Skeletal muscle tissue (tissue), 4 donors: ENCODE results near the gene UBE2I. TPM values are rescaled to one million over a fixed set of nuclear protein-coding genes. Genes with fewer than 3 reads are reported as not detected.

Source experiments
- H3K27ac ChIP-seq: one replicate; pipeline ENCODE4 v1.7.0; 2013; ENCODE audit warnings: mild to moderate bottlenecking, low read depth, low read length, inconsistent platforms
- H3K27me3 ChIP-seq, 3 donors: one replicate each; pipeline ENCODE4 v1.7.0; 2013; ENCODE audit warnings: low read length in 3 of 3; ENCODE audit not compliant: control insufficient read depth in 3 of 3, insufficient read depth in 3 of 3
- H3K36me3 ChIP-seq, 3 donors: one replicate each; pipeline ENCODE4 v1.7.0; 2013; ENCODE audit warnings: low read length in 3 of 3; ENCODE audit not compliant: control insufficient read depth in 3 of 3, insufficient read depth in 3 of 3
- H3K4me1 ChIP-seq, 3 donors: one replicate each; pipeline ENCODE4 v1.7.0; 2013; ENCODE audit warnings: low read length in 3 of 3, mild to moderate bottlenecking in 3 of 3; ENCODE audit not compliant: control insufficient read depth in 3 of 3, insufficient read depth in 3 of 3
- H3K4me3 ChIP-seq, 3 donors: one replicate each; pipeline ENCODE4 v1.7.0; 2013; ENCODE audit warnings: low read length in 3 of 3
- H3K9ac ChIP-seq, 3 donors: one replicate each; pipeline ENCODE4 v1.7.0; 2013; ENCODE audit warnings: low read length in 3 of 3, mild to moderate bottlenecking in 3 of 3, moderate library complexity in 2 of 3, low read depth in 1 of 3
- H3K9me3 ChIP-seq, 3 donors: one replicate each; pipeline ENCODE4 v1.7.0; 2013; ENCODE audit warnings: low read length in 3 of 3; ENCODE audit not compliant: control insufficient read depth in 3 of 3
- total RNA-seq: library from RNA; depleted of rRNA; stranded (reverse); fragments of >200 nt; gene quantifications from one replicate; pipeline ENCODE4 v1.2.3, GENCODE V29; 2014
- donor health status: Osteomylitis.

Gene UBE2I
- total RNA-seq, 1 donor from 2014 or later = 35.0 TPM

DNA sequence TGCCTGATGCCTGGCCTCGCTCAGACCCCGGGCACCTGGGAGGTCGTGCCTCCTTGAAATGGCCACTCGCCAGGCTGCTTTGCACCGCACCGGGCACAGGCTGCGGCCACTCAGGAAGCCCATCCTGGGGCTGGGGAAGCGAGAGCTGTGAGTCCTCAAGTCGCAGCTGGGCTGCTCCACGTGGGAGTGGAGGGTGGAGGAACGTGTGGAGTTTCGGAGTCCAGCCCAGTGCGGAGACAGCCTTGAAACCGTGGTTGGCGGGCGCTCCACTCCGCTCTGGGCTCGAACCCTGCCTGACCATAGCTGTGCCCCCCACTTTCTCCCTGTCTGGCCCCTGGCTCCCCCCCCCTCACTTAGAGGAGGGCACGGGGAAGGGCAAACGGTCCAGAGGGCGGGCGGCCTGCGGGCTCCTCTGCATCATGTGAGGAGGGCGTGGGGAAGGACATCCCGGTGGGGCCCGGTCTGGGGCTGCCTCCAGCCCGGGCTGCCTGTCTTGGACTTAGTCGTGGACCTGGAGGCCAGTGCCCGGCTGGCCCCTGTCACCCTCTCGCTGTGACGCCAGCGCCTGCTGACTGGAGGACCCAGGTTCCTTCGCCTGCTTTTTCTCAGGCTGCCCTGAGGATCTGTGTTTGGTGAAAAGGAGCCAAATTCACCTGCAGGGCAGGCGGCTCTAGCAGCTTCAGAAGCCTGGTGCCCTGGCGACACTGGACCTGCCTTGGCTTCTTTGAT lies 2.5 kb downstream of the UBE2I start:
- peak overlapping the region; percentile 75 to 90 (median 87) for H3K4me3 ChIP-seq
- peak overlapping the region; percentile 30 for H3K27ac ChIP-seq
- H3K4me1 ChIP-seq = peaks cover 30 to 50% (median 33%) of the 10 kb centered on the region in 3 donors

GRCh38 chr16:1312467-1312816 lies 3.0 kb downstream of the UBE2I start:
- Histone ChIP-seq H3K9ac (peak overlapping the region; percentile 32 to 85 (median 61)), H3K36me3 (peaks cover 27 to 34% (median 32%) of the 10 kb centered on the region in 3 donors), H3K4me3 (peak overlapping the region in 2 of 3 donors; percentile 23 to 87), H3K27ac (peak overlapping the region; percentile 30), H3K4me1 (peaks cover 30 to 50% (median 33%) of the 10 kb centered on the region in 3 donors), H3K27me3 (no peaks in the 10 kb centered on the region), H3K9me3 (no peaks in the 10 kb centered on the region)

More for the DNA sequence above, 2.5 kb downstream of the UBE2I start:
- Histone ChIP-seq H3K27me3 (no peaks in the 10 kb centered on the region), H3K9ac (peak overlapping the region; percentile 71 to 86 (median 85)), H3K36me3 (peaks cover 24 to 32% (median 28%) of the 10 kb centered on the region in 3 donors), H3K9me3 (no peaks in the 10 kb centered on the region)

DNA sequence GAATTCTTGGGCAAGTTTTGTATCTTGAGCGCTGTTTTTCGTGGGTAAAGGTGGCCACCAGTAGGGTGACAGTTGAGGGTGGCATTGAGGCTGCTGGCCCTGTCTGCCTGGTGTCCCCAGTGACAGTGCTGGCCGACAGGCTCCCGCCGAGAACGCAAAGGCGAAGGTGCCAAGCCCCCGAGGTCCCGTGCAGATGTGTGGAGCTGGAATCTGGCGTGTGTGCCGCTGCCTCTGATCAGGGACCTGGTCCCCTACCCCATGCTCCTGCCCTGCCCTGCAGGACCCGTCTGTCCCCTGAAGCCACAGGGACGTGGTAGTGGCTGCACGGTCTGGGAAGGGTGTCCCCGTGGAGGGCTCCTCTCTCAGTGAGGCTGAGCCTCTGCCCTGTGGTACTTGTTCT lies 3.5 kb downstream of the UBE2I start:
- Histone ChIP-seq H3K36me3 (peaks cover 32 to 39% (median 36%) of the 10 kb centered on the region in 3 donors), H3K27me3 (no peaks in the 10 kb centered on the region), H3K4me3 (peak overlapping the region in 1 of 3 donors; percentile 2), H3K27ac (no peak overlapping the region), H3K9me3 (no peaks in the 10 kb centered on the region), H3K9ac (peak overlapping the region; percentile 23 to 85 (median 61)), H3K4me1 (peaks cover 30 to 50% (median 33%) of the 10 kb centered on the region in 3 donors)

DNA sequence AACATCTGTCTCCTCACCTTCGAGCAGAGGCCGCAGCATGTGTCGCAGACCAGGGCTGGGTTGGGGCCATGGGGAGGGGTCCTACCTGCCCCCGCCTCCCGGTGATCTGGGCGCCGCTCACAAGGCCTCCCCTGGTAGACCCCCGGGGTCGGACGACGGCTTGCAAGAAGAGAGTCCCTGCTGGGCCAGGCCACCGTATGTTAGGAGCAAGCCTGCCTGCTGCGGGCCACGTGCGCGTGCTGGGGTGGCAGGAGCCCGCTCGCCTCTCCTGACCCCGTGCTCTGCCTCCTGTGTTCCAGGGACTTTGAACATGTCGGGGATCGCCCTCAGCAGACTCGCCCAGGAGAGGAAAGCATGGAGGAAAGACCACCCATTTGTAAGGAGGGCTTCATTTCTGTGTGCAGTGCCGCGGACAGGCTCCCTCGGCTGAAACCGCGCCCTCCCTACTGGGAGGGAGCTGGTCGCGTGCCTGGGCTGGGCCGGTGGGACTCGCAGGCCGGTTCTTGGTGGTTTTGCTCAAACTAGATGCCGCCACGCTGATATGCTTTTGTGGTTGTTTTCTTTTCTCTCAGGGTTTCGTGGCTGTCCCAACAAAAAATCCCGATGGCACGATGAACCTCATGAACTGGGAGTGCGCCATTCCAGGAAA lies 4.4 kb downstream of the UBE2I start:
- Histone ChIP-seq H3K27me3 (no peaks in the 10 kb centered on the region), H3K4me3 (no peak overlapping the region), H3K9ac (no peak overlapping the region), H3K36me3 (peaks cover 41 to 45% (median 42%) of the 10 kb centered on the region in 3 donors), H3K4me1 (peaks cover 30 to 46% (median 33%) of the 10 kb centered on the region in 3 donors), H3K9me3 (no peaks in the 10 kb centered on the region), H3K27ac (peak overlapping the region; percentile 19)

DNA sequence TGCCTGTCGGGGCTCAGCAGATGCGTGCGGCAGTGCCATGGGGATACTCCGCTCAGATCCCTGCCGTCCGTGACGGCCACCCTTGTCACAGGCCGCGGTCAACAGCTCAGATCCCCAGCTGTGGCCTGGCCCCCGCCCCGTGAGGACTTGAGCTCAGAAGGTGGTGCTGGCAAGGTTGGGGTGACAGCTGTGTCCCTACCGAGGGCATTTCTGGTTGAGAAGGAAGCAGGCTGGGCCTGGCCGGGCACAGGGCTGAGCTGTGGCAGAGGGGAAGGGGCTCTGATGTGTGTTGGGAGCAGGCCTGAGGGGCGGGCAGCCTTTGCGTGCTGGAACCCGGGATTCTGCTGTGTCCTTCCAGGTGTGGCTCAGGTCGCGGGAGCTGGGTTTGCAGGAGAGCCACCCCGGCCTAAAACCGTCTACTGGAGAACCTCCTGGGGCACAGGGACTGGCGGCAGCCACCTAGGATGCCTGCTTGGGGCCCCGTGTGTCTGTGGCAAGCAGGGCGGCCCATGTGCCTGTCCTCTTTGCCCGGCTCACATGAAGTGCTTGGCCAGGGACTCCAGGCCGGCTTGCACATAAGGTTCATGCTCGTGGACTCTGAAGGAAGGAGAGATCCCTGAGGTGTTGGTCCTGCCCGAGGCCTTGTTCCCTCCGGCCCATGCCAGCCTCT lies 5.1 kb downstream of the UBE2I start:
- H3K9ac ChIP-seq = no peak overlapping the region
- H3K36me3 ChIP-seq = peaks cover 48 to 51% (median 49%) of the 10 kb centered on the region in 3 donors

DNA sequence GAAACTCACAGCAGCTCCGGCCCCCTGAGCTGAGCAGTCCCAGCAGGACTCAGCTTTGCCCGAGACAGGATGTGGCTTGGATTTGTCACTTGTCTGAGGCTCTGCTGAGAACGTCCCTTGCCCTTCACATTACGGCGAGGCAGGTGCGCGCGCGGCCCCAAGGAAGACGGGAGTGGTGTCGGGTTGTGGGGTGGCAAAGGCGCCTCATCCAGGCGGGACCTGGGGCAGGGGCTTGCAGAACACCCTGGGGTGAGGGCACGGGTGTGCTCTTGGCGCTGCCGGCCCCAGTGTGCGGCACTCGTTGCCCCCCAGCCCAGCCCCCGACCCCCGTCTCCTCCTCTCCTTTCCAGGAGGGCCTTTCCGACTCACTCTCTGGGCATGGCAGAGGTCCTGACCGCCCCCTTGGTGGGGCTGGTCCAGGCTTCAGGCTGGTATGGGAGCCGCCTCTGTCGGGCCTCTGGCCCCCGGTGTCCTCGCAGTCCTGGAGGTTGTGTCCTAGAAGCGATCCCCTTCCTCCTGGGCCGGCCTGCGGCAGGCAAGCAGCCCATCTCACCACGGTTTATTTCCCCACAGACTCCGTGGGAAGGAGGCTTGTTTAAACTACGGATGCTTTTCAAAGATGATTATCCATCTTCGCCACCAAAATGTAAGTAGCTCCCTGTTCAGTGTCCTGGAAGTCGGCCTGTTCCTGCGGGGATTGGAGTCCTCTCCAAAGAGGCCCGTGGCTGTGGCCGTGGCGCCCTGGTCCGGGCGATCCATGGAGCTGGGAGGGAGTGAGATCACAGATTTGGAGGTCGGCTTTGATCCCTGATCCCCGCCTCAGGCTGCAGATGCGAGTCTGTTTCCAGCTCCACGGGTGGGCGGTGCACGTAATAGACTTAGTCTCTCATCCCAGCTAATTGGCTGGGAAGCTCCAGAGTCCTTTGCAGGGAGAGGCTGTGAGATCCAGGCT lies 5.9 kb downstream of the UBE2I start:
- H3K4me1 ChIP-seq = peaks cover 28 to 43% (median 30%) of the 10 kb centered on the region in 3 donors
- H3K9me3 ChIP-seq = no peaks in the 10 kb centered on the region
- H3K9ac ChIP-seq = no peak overlapping the region
- H3K27me3 ChIP-seq = no peaks in the 10 kb centered on the region
- no peak overlapping the region for H3K4me3 ChIP-seq
- no peak overlapping the region for H3K27ac ChIP-seq
- peaks cover 56 to 59% (median 57%) of the 10 kb centered on the region in 3 donors for H3K36me3 ChIP-seq

More for the DNA sequence above, 5.1 kb downstream of the UBE2I start:
- H3K27ac ChIP-seq = no peak overlapping the region
- no peaks in the 10 kb centered on the region for H3K27me3 ChIP-seq
- H3K4me1 ChIP-seq = peaks cover 30 to 43% (median 33%) of the 10 kb centered on the region in 3 donors
- no peaks in the 10 kb centered on the region for H3K9me3 ChIP-seq
- no peak overlapping the region for H3K4me3 ChIP-seq

DNA sequence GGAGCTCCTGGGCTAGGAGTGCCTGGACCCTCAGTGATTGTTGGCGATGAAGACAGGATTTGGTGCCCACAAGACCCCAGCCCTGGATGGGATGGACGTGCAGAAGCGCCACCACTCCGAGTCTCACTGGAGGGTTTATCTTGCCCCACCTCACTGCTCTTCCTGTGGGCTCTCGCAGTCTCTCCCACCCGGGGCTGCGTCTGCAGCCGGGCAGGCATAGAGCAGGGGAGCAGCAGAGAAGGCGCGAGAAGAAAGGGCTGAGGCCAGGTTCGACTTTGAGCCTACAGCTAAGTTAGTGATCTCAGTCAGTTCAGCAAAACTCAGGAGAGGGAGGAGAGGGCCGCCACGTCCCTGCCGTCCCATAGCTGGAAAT lies 6.6 kb downstream of the UBE2I start:
- no peaks in the 10 kb centered on the region for H3K27me3 ChIP-seq
- H3K4me1 ChIP-seq = peaks cover 22 to 36% (median 23%) of the 10 kb centered on the region in 3 donors
- H3K36me3 ChIP-seq = peaks cover 63 to 66% (median 64%) of the 10 kb centered on the region in 3 donors

DNA sequence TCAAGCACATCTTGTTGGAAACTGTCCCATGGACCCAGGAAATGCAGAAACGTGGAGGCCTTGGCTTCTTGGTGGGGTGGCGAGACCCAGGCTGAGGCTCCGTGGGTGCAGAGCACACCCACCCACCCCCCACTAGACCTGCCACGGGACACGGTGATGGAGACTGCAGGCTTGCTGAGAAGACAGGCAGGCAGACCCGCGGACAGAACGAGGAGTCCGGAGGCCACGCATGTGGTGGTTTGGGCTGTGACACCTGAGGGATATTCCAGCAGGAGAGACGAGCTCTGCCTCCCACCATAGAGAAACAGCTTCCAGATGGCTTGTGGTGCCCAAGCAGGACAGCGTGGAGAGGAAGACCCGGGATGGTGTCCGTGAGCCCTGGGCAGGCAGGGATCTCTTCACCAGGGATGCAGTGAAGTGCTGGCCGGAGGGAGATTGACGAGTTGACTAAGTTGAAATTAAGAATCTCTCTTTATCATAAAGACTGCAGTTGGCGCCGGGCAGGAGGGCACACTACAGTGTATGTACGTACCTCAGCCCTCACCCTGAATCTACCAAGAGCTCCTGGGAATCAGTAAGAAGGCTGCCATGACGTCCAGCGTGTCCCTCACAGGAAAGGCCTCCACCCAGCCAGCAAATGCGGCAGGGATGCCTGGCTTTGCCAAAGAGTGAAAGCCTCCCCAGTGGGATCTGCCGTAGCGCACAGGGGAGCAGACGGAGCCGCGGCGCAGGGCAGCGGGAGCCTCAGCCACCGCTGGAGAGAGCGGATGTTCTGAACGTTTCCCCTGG lies 8.2 kb downstream of the UBE2I start:
- no peaks in the 10 kb centered on the region for H3K9me3 ChIP-seq
- H3K36me3 ChIP-seq = peaks cover 68 to 70% (median 70%) of the 10 kb centered on the region in 3 donors
- no peaks in the 10 kb centered on the region for H3K27me3 ChIP-seq
- H3K9ac ChIP-seq = no peak overlapping the region
- peaks cover 5 to 20% (median 8%) of the 10 kb centered on the region in 3 donors for H3K4me1 ChIP-seq
- H3K27ac ChIP-seq = no peak overlapping the region
- H3K4me3 ChIP-seq = no peak overlapping the region

More for the DNA sequence above, 6.6 kb downstream of the UBE2I start:
- Histone ChIP-seq H3K4me3 (no peak overlapping the region), H3K9ac (no peak overlapping the region), H3K27ac (no peak overlapping the region), H3K9me3 (no peaks in the 10 kb centered on the region)

- Histone ChIP-seq H3K4me3 (no peak overlapping the region), H3K4me1 (peaks cover 0 to 14% (median 3%) of the 10 kb centered on the region in 3 donors), H3K27ac (no peak overlapping the region), H3K27me3 (no peaks in the 10 kb centered on the region), H3K9ac (no peak overlapping the region), H3K36me3 (peaks cover 67 to 71% (median 68%) of the 10 kb centered on the region in 3 donors), H3K9me3 (no peaks in the 10 kb centered on the region)
Measured at GRCh38 chr16:1318268-1318545, 8.8 kb downstream of the UBE2I start.
